ENCODE data around the gene TNNI2.

The TNNI2 gene

GRCh38 chr11:1822648-1823375, 16.0 kb upstream of the TNNI2 start:
- no peak for DNase-seq

GRCh38 chr11:1823376-1824220, 15.2 kb upstream of the TNNI2 start:
- no peak for DNase-seq

DNA sequence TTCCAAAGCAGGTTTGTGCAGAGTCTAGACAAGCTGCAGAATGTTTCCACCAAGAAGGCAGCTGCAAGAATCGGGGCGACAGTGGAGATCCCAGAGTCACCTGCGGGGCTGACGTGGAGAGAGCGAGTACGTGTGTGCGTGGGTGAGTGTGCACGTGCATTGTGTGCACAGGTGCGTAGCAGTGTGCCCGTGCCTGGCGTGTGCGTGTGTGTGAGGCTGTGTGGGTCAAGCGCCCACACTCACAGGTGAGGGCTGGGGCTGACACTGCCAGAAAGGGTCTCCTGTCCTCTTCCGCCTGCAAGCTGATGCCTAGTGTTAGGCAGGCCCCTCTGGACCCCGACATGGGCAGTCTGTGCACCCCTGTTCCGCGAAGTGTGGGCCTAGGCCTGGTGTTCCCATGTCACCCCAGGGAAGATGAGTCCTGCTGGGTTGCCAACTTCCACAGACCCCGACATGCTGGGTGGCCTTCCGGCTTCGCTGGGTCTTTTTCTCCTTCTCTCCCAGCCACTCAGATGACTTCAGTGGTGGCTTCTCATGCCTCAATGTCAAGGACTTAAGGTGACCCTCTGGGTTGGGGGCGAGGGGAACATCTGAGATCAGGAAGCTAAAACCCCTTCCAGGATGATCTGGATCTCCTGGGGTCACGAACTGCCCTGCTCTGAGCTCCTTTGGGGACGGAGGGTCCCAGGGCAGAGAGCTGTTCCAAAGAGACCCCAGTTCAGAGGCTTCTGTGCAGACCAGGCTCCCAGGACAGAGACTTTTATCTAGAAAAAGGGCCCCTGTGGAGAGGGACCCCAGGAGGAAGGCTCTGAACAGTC, 14.4 kb upstream of the TNNI2 start:
- no peak for DNase-seq

- DNase-seq = no peak
Observed at GRCh38 chr11:1825039-1825740, 13.6 kb upstream of the TNNI2 start.

DNA sequence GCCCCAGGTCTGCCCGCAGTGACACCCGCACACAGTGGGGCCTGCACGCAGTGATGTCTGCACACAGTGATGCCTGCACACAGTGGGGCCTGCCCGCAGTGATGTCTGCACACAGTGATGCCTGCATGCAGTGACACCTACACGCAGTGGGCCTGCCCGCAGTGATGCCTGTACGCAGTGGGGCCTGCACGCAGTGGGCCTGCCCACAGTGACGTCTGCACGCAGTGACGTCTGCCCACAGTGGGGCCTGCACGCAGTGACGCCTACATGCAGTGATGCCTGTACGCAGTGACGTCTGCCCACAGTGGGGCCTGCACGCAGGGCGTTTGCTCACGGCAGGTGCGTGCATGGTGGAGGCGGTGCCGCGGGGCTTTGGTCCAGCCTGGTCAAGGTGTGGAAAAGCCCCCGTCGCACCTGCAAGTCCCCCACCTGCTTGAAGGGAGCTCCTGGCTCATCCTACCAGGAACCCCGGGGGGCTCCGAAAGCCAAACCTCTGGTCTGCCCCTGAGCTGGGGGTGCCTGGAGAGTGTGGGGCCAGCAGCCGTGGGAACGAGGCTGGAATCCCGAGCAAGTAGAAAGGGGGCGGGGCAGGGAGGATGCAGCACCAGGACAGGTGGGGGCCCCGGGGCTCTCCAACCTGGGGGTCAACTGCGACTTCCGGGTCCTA, 12.9 kb upstream of the TNNI2 start:
- no peak for DNase-seq

DNA sequence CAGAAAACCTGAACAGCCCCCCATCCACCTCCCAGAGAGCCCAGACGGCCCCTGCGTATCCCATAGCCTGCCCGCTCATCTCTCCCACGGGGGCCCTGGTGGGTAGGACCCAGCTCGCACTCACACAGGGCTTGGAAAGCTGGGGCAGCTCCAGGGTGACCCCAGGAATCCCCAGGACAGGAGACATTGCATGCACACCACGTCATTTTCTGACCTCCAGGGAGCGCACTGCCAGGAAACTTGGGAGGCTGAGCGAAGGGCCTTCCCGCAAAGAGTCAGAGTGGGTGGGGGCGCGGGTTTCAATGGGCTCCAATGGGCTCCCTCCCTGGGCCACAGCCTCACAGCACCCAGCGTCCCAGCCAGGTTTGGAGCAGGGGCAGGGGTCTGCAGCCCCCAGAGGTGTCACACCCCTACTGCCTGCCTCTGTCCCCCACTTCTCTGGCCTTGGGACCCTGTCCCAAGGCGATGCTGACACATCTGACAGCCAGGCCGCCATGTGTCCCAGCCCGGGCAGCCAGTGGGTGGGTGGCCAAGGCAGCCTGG, 12.2 kb upstream of the TNNI2 start:
- DNase-seq = no peak

GRCh38 chr11:1827095-1827813, 11.5 kb upstream of the TNNI2 start:
- no peak for DNase-seq

- no peak for DNase-seq
Observed at GRCh38 chr11:1827931-1828330, 10.8 kb upstream of the TNNI2 start.

GRCh38 chr11:1828542-1828941, 10.2 kb upstream of the TNNI2 start:
- DNase-seq = no peak

GRCh38 chr11:1829039-1829820, 9.6 kb upstream of the TNNI2 start:
- DNase-seq = no peak

DNA sequence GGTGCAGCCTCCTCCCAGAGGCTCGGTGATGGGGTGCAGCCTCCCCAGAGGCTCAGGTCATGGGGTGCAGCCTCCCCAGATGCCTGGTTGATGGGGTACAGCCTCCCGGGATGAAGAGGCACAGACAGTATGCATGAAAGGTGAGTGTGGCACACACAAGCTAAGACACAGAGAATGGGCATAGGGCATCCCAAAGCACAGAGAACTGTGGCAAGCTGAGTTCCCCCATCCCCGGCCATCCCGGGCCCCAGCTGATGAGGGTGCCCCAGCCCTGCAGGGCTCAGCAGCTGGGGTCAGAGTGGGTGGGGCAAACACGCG, 8.8 kb upstream of the TNNI2 start:
- DNase-seq = no peak

DNA sequence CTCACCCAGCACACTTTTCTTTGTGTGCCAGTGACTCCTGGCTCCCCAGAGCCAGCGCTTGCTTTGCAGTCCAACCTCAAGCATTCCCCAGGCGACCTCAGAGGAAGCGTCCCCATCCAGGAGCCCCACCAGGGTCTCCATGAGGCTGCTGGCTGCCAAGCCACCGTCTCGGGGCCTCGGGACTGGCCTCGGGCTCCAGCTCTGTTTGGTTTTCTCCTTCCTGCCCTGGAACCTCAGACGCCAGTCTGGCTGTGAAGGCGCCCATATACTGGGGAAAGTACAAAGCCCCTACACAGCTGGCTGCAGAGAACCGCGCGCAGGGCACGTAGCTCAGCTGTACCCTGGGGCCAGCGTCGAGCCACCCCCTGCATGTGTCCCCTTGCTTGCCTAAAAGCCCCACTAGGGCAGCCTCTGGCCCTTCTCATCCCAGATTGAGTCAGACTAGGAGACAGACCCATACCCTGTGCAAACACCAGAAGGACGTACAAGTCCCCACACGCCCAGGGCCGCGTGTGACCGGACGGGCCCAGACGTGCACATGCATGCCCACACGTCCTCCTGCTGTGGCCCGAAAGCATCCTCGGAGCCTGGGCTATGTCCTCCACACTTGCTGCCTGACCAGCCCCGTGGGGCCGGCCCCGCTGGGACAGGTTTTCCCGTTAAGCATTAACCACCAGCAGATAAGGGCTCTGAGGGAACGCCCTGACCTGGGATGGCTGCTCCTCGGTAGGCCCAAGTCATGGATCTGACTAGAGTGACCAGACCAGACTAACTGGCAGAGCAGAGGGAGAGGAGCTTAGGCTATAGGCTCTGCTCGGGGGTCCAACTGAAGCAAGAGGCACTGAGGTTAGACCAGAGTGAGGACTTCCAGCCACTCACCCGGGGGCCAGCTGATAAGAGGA, 8.2 kb upstream of the TNNI2 start:
- DNase-seq = no peak

GRCh38 chr11:1831338-1832210, 7.2 kb upstream of the TNNI2 start:
- DNase-seq = no peak

- peak; percentile 64 to 72 for DNase-seq
Observed at GRCh38 chr11:1832211-1832919, 6.4 kb upstream of the TNNI2 start.

DNA sequence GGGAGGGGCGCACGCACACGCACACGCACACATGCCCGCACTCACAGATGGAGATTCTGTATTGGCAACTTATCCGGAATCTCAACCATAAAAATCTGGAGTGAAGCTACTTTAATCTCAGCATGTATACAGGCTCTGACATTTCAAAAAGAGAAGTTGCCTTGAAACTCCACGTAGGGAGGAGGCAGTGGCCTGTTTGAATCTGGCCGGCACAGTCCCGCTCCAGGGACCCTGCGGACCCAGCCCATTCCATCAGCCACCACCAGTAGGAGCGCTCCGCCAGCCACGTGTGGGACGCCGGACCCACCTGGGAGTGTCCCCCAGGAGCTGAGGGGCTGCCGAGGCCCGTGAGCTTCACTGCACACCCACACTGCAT, 5.9 kb upstream of the TNNI2 start:
- no peak for DNase-seq

GRCh38 chr11:1834062-1834610, 4.6 kb upstream of the TNNI2 start:
- DNase-seq = no peak
